ENCODE results near the gene TMC2.

The TMC2 gene

GRCh38 chr20:2595076-2595475 is 58.7 kb downstream of the TMC2 start:
- no peak for DNase-seq

GRCh38 chr20:2596673-2597279 is 60.4 kb downstream of the TMC2 start:
- no peak for DNase-seq

GRCh38 chr20:2599288-2600006 is 63.1 kb downstream of the TMC2 start:
- no peak for DNase-seq

- DNase-seq, result no peak
Measured at GRCh38 chr20:2602046-2602735, 65.8 kb downstream of the TMC2 start.

- no peak for DNase-seq
Measured at GRCh38 chr20:2602746-2603145, 66.4 kb downstream of the TMC2 start.

- DNase-seq, result no peak
Measured at GRCh38 chr20:2603816-2604505, 67.6 kb downstream of the TMC2 start.

GRCh38 chr20:2604506-2604835 is 68.1 kb downstream of the TMC2 start:
- no peak for DNase-seq

- no peak for DNase-seq
Measured at GRCh38 chr20:2606507-2607006, 70.2 kb downstream of the TMC2 start.

GRCh38 chr20:2610326-2610725 is 74.0 kb downstream of the TMC2 start:
- DNase-seq, result no peak

- no peak for DNase-seq
Measured at GRCh38 chr20:2610941-2611720, 74.8 kb downstream of the TMC2 start.

GRCh38 chr20:2612073-2612472 is 75.7 kb downstream of the TMC2 start:
- DNase-seq, result no peak

GRCh38 chr20:2616634-2617033 is 80.3 kb downstream of the TMC2 start:
- DNase-seq, result no peak

- DNase-seq, result no peak
Measured at GRCh38 chr20:2617099-2617714, 80.8 kb downstream of the TMC2 start.

GRCh38 chr20:2618815-2619214 is 82.4 kb downstream of the TMC2 start:
- no peak for DNase-seq

- no peak for DNase-seq
Measured at GRCh38 chr20:2619337-2619736, 83.0 kb downstream of the TMC2 start.

- DNase-seq, result no peak
Measured at GRCh38 chr20:2619961-2620595, 83.7 kb downstream of the TMC2 start.

- no peak for DNase-seq
Measured at GRCh38 chr20:2624190-2624589, 87.8 kb downstream of the TMC2 start.

GRCh38 chr20:2625062-2625461 is 88.7 kb downstream of the TMC2 start:
- DNase-seq, result no peak

- DNase-seq, result no peak
Measured at GRCh38 chr20:2626853-2627541, 90.6 kb downstream of the TMC2 start.

- DNase-seq, result no peak
Measured at GRCh38 chr20:2631228-2631627, 94.9 kb downstream of the TMC2 start.

- DNase-seq, result no peak
Measured at GRCh38 chr20:2633381-2633780, 97.0 kb downstream of the TMC2 start.
